B cell (primary cell): ENCODE data around the gene EFCAB9. TPM values are rescaled to one million over a fixed set of nuclear protein-coding genes. Genes with fewer than 3 reads are reported as not detected.

Experiments
- ATAC-seq: fragments of 200-7000 bp; cut with Tn5 transposase; one replicate; pipeline ENCODE4 v1.10.0; 2021; ENCODE audit warnings: low read depth, mild to moderate bottlenecking, moderate number of reproducible peaks, moderate library complexity
- CTCF ChIA-PET: fragments of 350-600 bp; sonication (Branson Sonifier 250); formaldehyde crosslinking; loops from one replicate; lab custom pipeline; 2021; ENCODE audit warnings: antibody characterized with exemption, inconsistent platforms; lab: Charles Lee
- POLR2A ChIA-PET: fragments of 350-600 bp; sonication (Branson Sonifier 250); formaldehyde crosslinking; loops from one replicate; lab custom pipeline; 2021; ENCODE audit warnings: antibody characterized with exemption; lab: Charles Lee
- DNase-seq: peaks from one replicate; pipeline ENCODE4 v3.0.0; 2013
- H2AFZ ChIP-seq: 2 replicates; pipeline ENCODE4 v1.6.1; 2012; ENCODE audit warnings: mild to moderate bottlenecking, low read depth, low read length; ENCODE audit not compliant: insufficient read depth, poor library complexity, severe bottlenecking
- H3K27ac ChIP-seq, 2 donors: 1 replicate in 1 of 2; 2 replicates in 1 of 2; pipeline ENCODE4 v1.5.1; 2012 to 2013; ENCODE audit warnings: low read length in 2 of 2, mild to moderate bottlenecking in 2 of 2, moderate library complexity in 1 of 2
- H3K27me3 ChIP-seq, 4 experiments: fragments of 200-600 bp in 1 of 4; sonication (generic) in 1 of 4; replicated peaks in 1 of 4; 1 replicate in 2 of 4; 2 replicates in 2 of 4; pipeline versions ENCODE4 v1.6.1 to v1.7.0; 2013 to 2016; ENCODE audit warnings: low read length in 3 of 4, mild to moderate bottlenecking in 2 of 4, mixed read lengths in 1 of 4, moderate library complexity in 1 of 4; ENCODE audit not compliant: insufficient read depth in 4 of 4, control insufficient read depth in 3 of 4; ENCODE audit errors: control extremely low read depth in 1 of 4
- H3K36me3 ChIP-seq, 2 experiments: replicated peaks in 1 of 2; 1 replicate in 1 of 2; 2 replicates in 1 of 2; pipeline versions ENCODE4 v1.6.1 to v1.7.1; 2013; ENCODE audit warnings: low read length in 1 of 2; ENCODE audit not compliant: insufficient read depth in 2 of 2, control insufficient read depth in 1 of 2; ENCODE audit errors: control extremely low read depth in 1 of 2, extremely low read depth in 1 of 2
- H3K4me1 ChIP-seq, 2 donors: fragments of 200-600 bp in 1 of 2; sonication (generic) in 1 of 2; 1 replicate in 1 of 2; 2 replicates in 1 of 2; pipeline versions ENCODE4 v1.5.1 to v1.6.1; 2013 to 2017; ENCODE audit warnings: low read length in 2 of 2; ENCODE audit not compliant: control insufficient read depth in 2 of 2, insufficient read depth in 2 of 2
- H3K4me2 ChIP-seq: replicated peaks from 2 replicates; pipeline ENCODE3; 2012; ENCODE audit warnings: mild to moderate bottlenecking, low read depth, low read length; ENCODE audit not compliant: poor library complexity, severe bottlenecking
- H3K4me3 ChIP-seq, 5 experiments: fragments of 200-600 bp in 1 of 5; sonication (generic) in 1 of 5; 1 replicate in 3 of 5; 2 replicates in 2 of 5; pipeline versions ENCODE4 v1.5.1 to v1.7.0; 2011 to 2016; ENCODE audit warnings: low read length in 4 of 5, mild to moderate bottlenecking in 4 of 5, low read depth in 2 of 5, control low read depth in 1 of 5, moderate library complexity in 1 of 5; ENCODE audit not compliant: insufficient read depth in 1 of 5; ENCODE audit errors: control extremely low read depth in 1 of 5, extremely low read depth in 1 of 5
- H3K79me2 ChIP-seq: fragments of 200-600 bp; sonication (generic); one replicate; pipeline ENCODE4 v1.6.0; 2016; ENCODE audit warnings: low read length; ENCODE audit not compliant: control insufficient read depth, insufficient read depth
- H3K9ac ChIP-seq: fragments of 200-600 bp; sonication (generic); 2 replicates; pipeline ENCODE4 v1.6.1; 2017; ENCODE audit warnings: mild to moderate bottlenecking, low read length, moderate library complexity
- H3K9me3 ChIP-seq, 3 donors: one replicate each; pipeline versions ENCODE4 v1.6.1 to v1.7.1; 2013; ENCODE audit warnings: low read length in 2 of 3; ENCODE audit not compliant: control insufficient read depth in 2 of 3, insufficient read depth in 1 of 3; ENCODE audit errors: control extremely low read depth in 1 of 3
- H4K20me1 ChIP-seq: 2 replicates; pipeline ENCODE4 v1.6.0; 2012; ENCODE audit warnings: mild to moderate bottlenecking, low read length; ENCODE audit not compliant: insufficient read depth, control insufficient read depth, poor library complexity, severe bottlenecking
- H3K27ac Mint-ChIP-seq: one replicate; pipeline ENCODE4 v1.8.0; 2021; ENCODE audit warnings: mixed read lengths
- H3K27me3 Mint-ChIP-seq: one replicate; pipeline ENCODE4 v1.8.0; 2021; ENCODE audit warnings: mixed read lengths
- H3K4me1 Mint-ChIP-seq: one replicate; pipeline ENCODE4 v1.8.0; 2021; ENCODE audit warnings: mixed read lengths
- H3K4me3 Mint-ChIP-seq: one replicate; pipeline ENCODE4 v1.8.0; 2021; ENCODE audit warnings: mixed read lengths
- H3K9me3 Mint-ChIP-seq: one replicate; pipeline ENCODE4 v1.8.0; 2022; ENCODE audit warnings: mixed read lengths; ENCODE audit not compliant: insufficient read depth
- CTCF ChIP-seq: fragments of 200-600 bp; IDR thresholded peaks from one replicate; pipeline ENCODE4 v1.8.0; 2022; ENCODE audit warnings: antibody characterized with exemption, mild to moderate bottlenecking
- EZH2 ChIP-seq: IDR thresholded peaks from 2 replicates; pipeline ENCODE4 v1.6.1; 2012; ENCODE audit warnings: borderline replicate concordance, low read depth, mild to moderate bottlenecking, moderate library complexity, low read length; ENCODE audit not compliant: insufficient read depth, poor library complexity, severe bottlenecking
- WGBS: methylation state at CpG from one replicate; pipeline ENCODE4 v1.1.5; 2013; ENCODE audit warnings: missing lambda C conversion rate; ENCODE audit not compliant: insufficient coverage; 5-methylcytosine and 5-hydroxymethylcytosine counted together
- intact Hi-C: fragments of 100-400 bp; cut with micrococcal nuclease; formaldehyde crosslinking; loops from one replicate; pipeline ENCODE4 v1.10.0; 2022
- polyA plus RNA-seq: library from polyadenylated mRNA; depleted of rRNA; stranded (reverse); fragments of >200 nt; gene quantifications from 2 replicates; pipeline ENCODE4 v1.2.3, GENCODE V29; 2012
- total RNA-seq, 2 donors: library from RNA; stranded (reverse); fragments of 120-200 nt in 1 of 2; gene quantifications; 1 replicate in 1 of 2; 2 replicates in 1 of 2; pipeline versions ENCODE4 v1.2.3 to v1.2.4, GENCODE V29; 2013 to 2022

EFCAB9 gene
- total and polyA plus RNA-seq, 2 donors (not counting 1 experiment from before 2014, with no cell fraction given): not detected

GRCh38 chr5:172145870-172146747 is 47.9 kb upstream of the EFCAB9 start:
- intact Hi-C loops: no loop called here
- H3K27me3 ChIP-seq: no peaks in the 10 kb centered on the region
- Mint-ChIP-seq H3K27me3 (no peaks in the 10 kb centered on the region), H3K4me1 (peaks cover 60% of the 10 kb centered on the region), H3K9me3 (no peaks in the 10 kb centered on the region), H3K4me3 (no peak overlapping the region), H3K27ac (peak overlapping the region; percentile 68)
- TF ChIP-seq EZH2: no peak
- TF ChIP-seq CTCF: no peak
- peaks cover 4 to 51% of the 10 kb centered on the region in 2 experiments for H3K36me3 ChIP-seq
- DNase-seq (no peak), ATAC-seq (no peak)
- H3K27ac ChIP-seq: no peak overlapping the region
- H4K20me1 ChIP-seq: peaks cover 98% of the 10 kb centered on the region
- peaks cover 21 to 34% of the 10 kb centered on the region in 2 donors for H3K4me1 ChIP-seq
- peaks cover 99% of the 10 kb centered on the region for H3K79me2 ChIP-seq
- H3K4me2 ChIP-seq: no peak overlapping the region
- 94% methylated on average over 19 of the region's 21 CpGs for WGBS
- H3K9ac ChIP-seq: no peak overlapping the region
- ChIA-PET CTCF (interaction anchor here (0.7 kb wide), 1 partner anchor 13 kb away, joined by 3 read pairs; no protein-coding TSS in a partner anchor), POLR2A (no interaction called here)
- no peaks in the 10 kb centered on the region for H3K9me3 ChIP-seq
- H2AFZ ChIP-seq: no peak overlapping the region
- H3K4me3 ChIP-seq: no peak overlapping the region

GRCh38 chr5:172146748-172147092 is 47.3 kb upstream of the EFCAB9 start:
- Mint-ChIP-seq H3K4me1 (peaks cover 63% of the 10 kb centered on the region), H3K4me3 (no peak overlapping the region), H3K27ac (peak overlapping the region; percentile 68), H3K27me3 (no peaks in the 10 kb centered on the region), H3K9me3 (no peaks in the 10 kb centered on the region)
- H3K9ac ChIP-seq: no peak overlapping the region
- no peak overlapping the region for H2AFZ ChIP-seq
- H3K4me3 ChIP-seq: no peak overlapping the region
- intact Hi-C loops: no loop called here
- ChIA-PET POLR2A (no interaction called here), CTCF (no interaction called here)
- peaks cover 24 to 39% of the 10 kb centered on the region in 2 donors for H3K4me1 ChIP-seq
- no peak overlapping the region for H3K27ac ChIP-seq
- WGBS: 100% methylated on average over 6 of the region's 9 CpGs
- H3K9me3 ChIP-seq: no peaks in the 10 kb centered on the region
- peaks cover 98% of the 10 kb centered on the region for H3K79me2 ChIP-seq
- no peak for TF ChIP-seq EZH2
- TF ChIP-seq CTCF: no peak
- no peaks in the 10 kb centered on the region for H3K27me3 ChIP-seq
- H4K20me1 ChIP-seq: peaks cover 97% of the 10 kb centered on the region
- H3K36me3 ChIP-seq: peaks cover 4 to 54% of the 10 kb centered on the region in 2 experiments
- no peak overlapping the region for H3K4me2 ChIP-seq
- ATAC-seq (no peak), DNase-seq (no peak)
